Measurements from ENCODE around the gene KRT15. TPM values are rescaled to one million over a fixed set of nuclear protein-coding genes. Genes with fewer than 3 reads are reported as not detected.
A peak's percentile ranks its signal among the peaks of the same experiment; 100 is the strongest.

KRT15 gene
- total and polyA plus RNA-seq, 4 donors, result 15.2 to 51.7 (median 27.0) TPM

GRCh38 chr17:41524261-41524660, 5.6 kb upstream of the KRT15 start:
- Histone ChIP-seq H3K27ac (ENCODE audit: low read depth in 1 of 2, low read length in 1 of 2) (peak overlapping the region in 1 of 2 donors; percentile 26), H3K9me3 (ENCODE audit: control insufficient read depth in 4 of 4, insufficient read depth in 3 of 4, low read length in 3 of 4) (peaks cover 0 to 2% (median 0%) of the 10 kb centered on the region in 4 donors), H3K27me3 (ENCODE audit: control insufficient read depth in 3 of 3, insufficient read depth in 3 of 3, low read length in 2 of 3) (peaks cover 0 to 17% (median 17%) of the 10 kb centered on the region in 3 donors), H3K4me3 (no peak overlapping the region), H3K4me1 (ENCODE audit: control insufficient read depth in 5 of 5, insufficient read depth in 5 of 5, low read length in 5 of 5) (peaks cover 0 to 14% (median 0%) of the 10 kb centered on the region in 5 donors), H3K9ac (ENCODE audit: insufficient read depth in 1 of 2, low read length in 2 of 2) (no peak overlapping the region), H3K36me3 (ENCODE audit: control insufficient read depth in 4 of 4, insufficient read depth in 4 of 4, low read length in 4 of 4) (no peaks in the 10 kb centered on the region)
- 80 to 86% methylated on average over 11 of the region's 11 CpGs for WGBS, 2 donors
- no peak for TF ChIP-seq CTCF (IDR thresholded peaks at IDR 0.05; ENCODE audit: control extremely low read depth, extremely low read depth)
- DNase-seq, result no peak
- ATAC-seq (ENCODE audit: insufficient read depth, low FRiP score), result no peak

GRCh38 chr17:41523787-41524186, 5.1 kb upstream of the KRT15 start:
- no peak for DNase-seq

GRCh38 chr17:41523225-41523593, 4.5 kb upstream of the KRT15 start:
- Histone ChIP-seq H3K4me1 (ENCODE audit: control insufficient read depth in 5 of 5, insufficient read depth in 5 of 5, low read length in 5 of 5) (peaks cover 0 to 18% (median 0%) of the 10 kb centered on the region in 5 donors), H3K9me3 (ENCODE audit: control insufficient read depth in 4 of 4, insufficient read depth in 3 of 4, low read length in 3 of 4) (peaks cover 0 to 2% (median 0%) of the 10 kb centered on the region in 4 donors), H3K4me3 (no peak overlapping the region), H3K27me3 (ENCODE audit: control insufficient read depth in 3 of 3, insufficient read depth in 3 of 3, low read length in 2 of 3) (peaks cover 0 to 11% (median 6%) of the 10 kb centered on the region in 3 donors), H3K27ac (ENCODE audit: low read depth in 1 of 2, low read length in 1 of 2) (peak overlapping the region in 1 of 2 donors; percentile 32), H3K36me3 (ENCODE audit: control insufficient read depth in 4 of 4, insufficient read depth in 4 of 4, low read length in 4 of 4) (no peaks in the 10 kb centered on the region), H3K9ac (ENCODE audit: insufficient read depth in 1 of 2, low read length in 2 of 2) (no peak overlapping the region)
- no peak for DNase-seq
- TF ChIP-seq CTCF (IDR thresholded peaks at IDR 0.05; ENCODE audit: control extremely low read depth, extremely low read depth), result no peak
- 60 to 67% methylated on average over 4 of the region's 4 CpGs for WGBS, 2 donors
- ATAC-seq (ENCODE audit: insufficient read depth, low FRiP score), result no peak

More at GRCh38 chr17:41523787-41524186, 5.1 kb upstream of the KRT15 start:
- no peak for TF ChIP-seq CTCF (IDR thresholded peaks at IDR 0.05; ENCODE audit: control extremely low read depth, extremely low read depth)
- 66 to 73% methylated on average over 17 to 19 of the region's 19 CpGs for WGBS, 2 donors
- Histone ChIP-seq H3K9me3 (ENCODE audit: control insufficient read depth in 4 of 4, insufficient read depth in 3 of 4, low read length in 3 of 4) (peaks cover 0 to 2% (median 0%) of the 10 kb centered on the region in 4 donors), H3K4me1 (ENCODE audit: control insufficient read depth in 5 of 5, insufficient read depth in 5 of 5, low read length in 5 of 5) (peaks cover 0 to 18% (median 0%) of the 10 kb centered on the region in 5 donors), H3K9ac (ENCODE audit: insufficient read depth in 1 of 2, low read length in 2 of 2) (no peak overlapping the region), H3K27ac (ENCODE audit: low read depth in 1 of 2, low read length in 1 of 2) (peak overlapping the region in 1 of 2 donors; percentile 26), H3K4me3 (no peak overlapping the region), H3K36me3 (ENCODE audit: control insufficient read depth in 4 of 4, insufficient read depth in 4 of 4, low read length in 4 of 4) (no peaks in the 10 kb centered on the region), H3K27me3 (ENCODE audit: control insufficient read depth in 3 of 3, insufficient read depth in 3 of 3, low read length in 2 of 3) (peaks cover 0 to 13% (median 12%) of the 10 kb centered on the region in 3 donors)
- ATAC-seq (ENCODE audit: insufficient read depth, low FRiP score), result no peak
